Dedifferentiated amniotic fluid mesenchymal stem cell (primary cell): ENCODE results near the gene BAD.

ENCODE experiments used
- DNase-seq: peaks from one replicate; pipeline ENCODE4 v3.0.0-alpha.2; 2016; ENCODE audit errors: extremely low spot score

The BAD gene

DNA sequence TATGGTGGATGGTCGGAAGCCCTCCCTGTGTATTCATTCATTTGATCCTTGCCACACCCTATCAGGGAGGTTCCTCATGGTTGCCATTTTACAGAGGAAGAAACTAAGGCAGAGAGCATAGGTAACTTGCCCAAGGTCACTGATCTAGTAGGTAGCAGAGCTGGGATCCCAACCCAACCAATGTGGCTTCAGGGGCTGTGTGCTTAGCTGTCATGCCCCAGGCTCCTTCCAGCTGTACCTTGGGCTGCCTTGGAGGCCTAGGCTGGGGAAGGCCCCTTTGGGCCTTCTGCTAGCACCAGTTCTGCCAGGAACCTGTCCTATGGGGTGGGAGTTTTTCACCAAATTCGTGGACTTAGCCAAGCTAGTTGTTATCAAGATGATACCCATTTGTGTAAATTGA lies 8.6 kb downstream of the BAD start:
- DNase-seq, result no peak

DNA sequence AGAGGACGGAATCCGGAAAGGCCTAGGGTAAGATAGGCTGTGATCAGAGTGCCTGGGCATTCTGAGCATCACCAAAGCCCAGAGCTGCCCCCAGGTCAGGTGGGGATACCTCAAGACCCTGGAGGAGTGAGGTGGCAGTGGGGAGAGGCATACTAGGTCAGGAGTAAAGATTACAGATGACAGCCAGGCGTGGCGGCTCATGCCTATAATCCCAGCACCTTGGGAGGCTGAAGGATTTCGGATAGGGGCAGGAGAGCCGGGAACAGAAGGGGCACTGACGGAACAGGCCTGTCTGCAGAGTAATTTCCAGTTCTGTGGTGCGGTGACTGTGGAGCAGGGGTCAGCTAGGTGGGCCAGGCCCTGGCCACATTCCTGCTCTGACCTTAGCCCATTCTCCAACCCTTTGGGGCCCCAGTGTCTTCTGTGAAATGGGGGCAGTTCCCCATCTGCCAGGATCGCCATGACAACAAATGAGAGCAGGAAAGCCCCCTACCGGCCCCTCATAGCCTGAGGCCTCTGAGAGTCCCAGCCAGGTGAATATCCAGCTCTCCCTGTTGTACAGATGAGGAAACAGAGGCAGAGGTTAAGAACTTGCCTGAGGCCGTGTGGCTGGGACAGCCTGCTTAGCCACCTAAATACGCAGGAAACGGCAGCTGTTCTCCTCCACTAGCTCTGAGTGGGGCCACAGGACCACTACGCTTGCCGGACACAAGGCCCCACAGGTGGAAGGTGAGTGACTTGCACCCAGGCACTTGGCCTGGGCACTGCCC lies 9.2 kb downstream of the BAD start:
- no peak for DNase-seq

DNA sequence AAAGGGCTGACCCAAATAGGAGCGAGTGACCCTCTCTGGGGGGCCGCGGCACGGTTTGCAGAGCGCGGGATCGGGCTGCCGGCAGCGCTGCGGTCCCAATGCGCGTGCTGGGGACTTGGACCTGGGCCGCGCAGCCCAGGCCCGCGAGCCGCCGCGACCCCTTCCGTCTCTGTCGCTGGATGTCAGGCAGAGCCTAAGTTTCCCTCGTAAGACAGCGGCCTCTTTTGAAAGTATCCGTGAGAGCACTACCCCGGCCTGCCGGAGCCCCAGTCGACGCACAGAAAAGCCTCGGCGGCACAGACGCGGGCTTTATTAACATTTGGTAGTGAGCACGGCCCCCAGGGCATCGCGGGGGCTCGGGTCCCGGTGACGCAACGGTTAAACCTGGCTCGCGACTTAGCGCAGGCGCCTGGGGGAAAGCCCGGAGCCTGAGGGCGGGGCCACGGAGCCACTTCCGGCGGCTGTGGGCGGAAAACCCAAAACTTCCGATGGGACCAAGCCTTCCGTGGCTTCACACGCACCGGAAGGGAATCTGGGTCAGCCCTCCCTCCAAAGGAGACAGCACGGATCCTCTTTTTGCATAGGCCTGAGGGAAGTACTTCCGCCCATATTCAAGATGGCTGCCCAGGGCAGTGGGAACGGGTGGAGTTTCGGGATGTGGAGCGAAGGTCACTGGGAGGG lies 14.8 kb downstream of the BAD start:
- DNase-seq, result peak; percentile 100

DNA sequence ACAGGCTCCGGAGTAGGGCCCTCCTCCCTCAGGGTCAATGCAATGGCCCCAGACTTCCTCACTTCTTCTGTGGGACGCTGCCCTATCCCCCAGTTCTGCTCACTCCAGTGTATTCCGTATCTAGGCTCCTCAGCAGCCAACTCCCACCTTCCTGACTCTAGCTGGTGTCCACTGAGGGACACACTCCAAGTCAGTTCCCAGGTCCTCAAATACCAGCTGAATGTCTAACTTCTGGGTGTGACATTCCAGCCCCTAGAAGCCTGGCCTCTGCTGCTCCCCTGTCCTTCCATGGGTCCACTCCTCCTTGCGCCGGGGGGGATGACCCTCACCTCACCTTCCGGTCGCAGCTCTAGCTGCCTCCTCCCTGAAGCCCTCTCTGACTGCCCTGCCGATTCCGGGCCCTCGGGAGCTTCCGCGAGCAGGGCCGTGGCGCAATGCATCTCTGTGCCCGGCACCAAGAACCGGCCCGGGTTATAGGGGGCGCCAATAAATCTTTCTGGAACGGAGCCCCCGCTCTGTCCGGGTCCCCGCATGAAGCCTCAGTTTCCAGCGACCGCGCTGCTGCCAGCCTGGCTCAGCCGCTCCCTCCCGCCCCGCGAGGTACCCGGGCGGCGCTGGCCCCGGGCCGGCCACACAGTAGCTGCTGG lies 15.4 kb downstream of the BAD start:
- no peak for DNase-seq

DNA sequence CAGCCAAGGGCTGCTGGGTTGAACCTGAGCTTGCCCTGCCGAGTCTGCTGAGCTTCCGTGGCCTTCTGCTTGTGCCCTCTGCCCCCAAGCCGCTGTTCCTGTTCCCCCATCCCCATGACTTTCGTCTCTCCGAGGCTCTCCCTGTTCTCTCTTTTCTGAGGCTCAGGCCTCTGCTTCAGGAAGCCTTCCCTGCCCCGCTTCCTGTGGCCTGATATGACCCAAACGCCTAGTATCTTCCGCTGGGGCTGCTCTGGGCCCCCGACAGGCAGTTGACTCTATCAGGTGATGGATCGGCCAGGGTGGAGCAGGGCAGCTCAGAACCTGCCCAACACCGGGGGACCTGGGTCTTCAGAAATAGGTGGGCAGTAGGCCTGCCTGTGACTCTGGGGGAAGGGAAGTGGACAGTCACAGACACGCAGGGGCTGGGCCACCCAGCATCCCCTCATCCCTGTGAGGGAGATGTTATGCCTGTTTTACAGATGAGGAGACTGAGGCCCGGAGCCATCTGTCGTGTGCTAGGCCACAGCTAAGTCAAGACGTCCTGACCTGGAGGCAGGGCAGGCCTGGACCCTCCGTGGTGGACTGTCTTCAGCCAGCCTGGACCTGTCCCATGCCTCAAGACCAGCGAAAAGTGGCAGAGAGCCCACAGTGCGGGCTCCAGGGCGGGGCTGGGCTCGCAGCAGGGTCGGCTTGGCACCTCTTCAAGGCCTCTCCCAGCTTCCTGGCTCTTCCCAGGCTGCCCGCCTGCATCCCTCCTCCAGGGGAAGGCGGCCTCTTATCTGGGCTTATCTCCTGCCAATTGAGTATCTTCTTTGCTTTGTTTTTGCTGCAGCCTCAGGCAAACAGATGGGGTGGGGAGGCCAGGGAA lies 16.2 kb downstream of the BAD start:
- DNase-seq, result no peak

DNA sequence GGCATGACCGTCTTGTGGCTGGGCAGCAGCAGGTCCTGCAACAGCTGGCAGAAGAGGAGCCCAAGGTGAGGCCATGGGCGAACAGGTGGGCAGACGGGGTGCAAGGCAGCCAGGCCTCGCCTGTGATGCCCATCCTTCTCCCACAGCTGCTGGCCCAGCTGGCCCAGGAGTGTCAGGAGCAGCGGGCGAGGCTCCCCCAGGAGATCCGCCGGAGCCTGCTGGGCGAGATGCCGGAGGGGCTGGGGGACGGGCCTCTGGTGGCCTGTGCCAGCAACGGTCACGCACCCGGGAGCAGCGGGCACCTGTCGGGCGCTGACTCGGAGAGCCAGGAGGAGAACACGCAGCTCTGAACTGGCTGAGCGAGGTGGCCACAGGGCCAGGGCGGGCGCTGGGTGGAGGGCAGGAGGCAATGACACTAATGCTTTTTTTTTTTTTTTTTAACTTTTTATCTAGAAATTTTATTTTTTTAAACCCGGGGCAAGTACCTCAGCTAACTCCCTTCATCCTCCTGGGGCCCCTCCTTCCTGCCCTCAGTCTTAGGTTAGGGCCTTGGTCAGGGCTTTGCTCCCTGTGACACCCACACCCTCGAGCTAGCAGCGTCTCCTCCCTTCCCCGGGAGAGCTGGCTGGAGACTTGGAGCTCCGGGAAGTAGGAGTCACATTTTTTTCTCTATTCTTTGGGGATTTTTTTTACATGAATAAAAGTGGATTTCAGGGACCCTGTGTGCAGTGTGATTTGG lies 17.1 kb downstream of the BAD start:
- no peak for DNase-seq

DNA sequence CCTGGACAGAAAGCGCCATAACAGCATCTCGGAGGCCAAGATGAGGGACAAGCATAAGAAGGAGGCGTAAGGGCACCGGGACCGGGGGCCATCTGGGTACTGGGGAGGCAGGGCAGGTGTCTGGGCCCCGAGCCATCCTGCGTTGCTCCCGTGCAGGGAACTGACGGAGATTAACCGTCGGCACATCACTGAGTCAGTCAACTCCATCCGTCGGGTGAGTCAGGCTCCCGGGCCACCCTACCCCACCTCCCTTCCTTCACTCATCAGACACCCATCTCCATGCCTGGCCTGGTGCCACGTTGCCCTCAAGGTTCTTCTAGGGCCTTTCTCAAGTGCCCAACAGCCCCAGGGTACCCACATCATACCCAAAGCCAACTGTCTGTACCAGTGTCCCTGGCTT lies 18.1 kb downstream of the BAD start:
- no peak for DNase-seq

DNA sequence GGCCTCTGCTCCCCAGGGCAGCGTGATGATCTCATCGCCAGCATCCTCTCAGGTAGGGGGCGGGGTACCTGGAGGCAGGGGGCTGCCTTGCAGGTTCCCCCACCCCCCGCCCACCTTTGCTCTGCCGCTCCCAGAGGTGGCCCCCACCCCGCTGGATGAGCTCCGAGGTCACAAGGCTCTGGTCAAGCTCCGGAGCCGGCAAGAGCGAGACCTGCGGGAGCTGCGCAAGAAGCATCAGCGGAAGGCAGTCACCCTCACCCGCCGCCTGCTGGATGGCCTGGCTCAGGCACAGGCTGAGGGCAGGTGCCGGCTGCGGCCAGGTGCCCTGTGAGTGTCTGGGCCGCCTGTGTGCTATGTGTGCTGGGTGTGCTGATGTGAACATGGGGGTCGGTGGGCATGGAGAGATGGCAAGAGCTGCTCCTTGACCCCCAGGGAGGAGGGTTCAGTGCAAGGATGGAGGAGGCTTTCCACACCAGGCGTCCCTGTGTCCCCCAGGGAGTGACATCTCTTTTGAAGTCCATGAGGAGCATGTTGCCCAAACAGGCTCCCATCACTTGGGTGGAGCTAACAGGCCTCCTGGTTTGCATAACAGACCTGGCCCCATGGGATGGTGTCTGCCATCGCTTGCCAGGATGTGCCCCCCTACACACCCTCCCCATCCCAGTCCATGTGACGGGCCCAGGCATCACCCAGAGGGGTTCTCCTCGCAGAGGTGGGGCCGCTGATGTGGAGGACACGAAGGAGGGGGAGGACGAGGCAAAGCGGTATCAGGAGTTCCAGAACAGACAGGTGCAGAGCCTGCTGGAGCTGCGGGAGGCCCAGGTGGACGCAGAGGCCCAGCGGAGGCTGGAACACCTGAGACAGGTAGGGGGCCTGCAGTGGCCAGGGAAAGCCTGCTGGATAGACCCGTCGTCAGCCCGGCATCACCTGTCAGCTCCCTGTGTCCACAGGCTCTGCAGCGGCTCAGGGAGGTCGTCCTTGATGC lies 19.0 kb downstream of the BAD start:
- DNase-seq, result no peak

DNA sequence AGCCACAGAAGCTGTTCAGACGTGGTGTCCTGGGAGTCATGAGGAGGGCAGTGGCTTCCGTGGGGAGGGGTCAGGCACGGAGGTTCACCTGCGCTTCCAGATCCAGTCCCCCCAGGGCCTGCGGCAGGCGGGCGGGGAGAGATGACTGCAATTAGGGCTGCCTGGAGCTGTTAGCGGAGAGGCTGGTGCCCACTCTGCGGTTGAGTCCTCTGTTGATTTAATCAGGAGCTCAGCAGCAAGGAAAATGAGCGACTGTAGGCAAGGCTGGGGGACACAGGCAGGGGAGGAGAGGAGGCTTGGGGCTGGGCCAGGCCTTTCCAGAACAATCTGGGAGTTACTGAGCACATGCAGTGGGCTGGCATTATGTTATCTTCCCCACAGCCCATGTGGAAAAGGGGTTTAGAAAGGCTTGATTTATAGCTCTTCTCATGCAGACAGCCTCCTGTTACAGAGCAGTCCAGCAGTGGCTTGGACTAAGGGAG lies 20.1 kb downstream of the BAD start:
- no peak for DNase-seq

DNA sequence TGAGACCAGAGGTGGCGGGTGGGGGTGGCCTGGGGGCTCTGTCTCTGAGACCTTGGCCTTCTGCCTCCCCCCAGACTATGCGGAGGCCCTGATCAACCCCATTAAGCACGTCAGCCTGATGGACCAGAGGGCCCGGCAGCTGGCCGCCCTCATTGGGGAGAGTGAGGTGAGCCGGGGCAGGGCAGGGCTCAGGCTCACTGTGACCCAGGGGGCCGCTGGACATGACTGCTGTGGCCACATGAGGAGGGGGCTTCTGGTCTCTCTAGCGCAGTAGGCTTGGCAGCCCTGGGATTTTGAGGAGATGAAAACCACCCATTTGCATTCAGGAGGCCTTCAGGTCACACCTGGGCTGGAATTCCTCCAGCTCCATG lies 20.5 kb downstream of the BAD start:
- DNase-seq, result no peak

DNA sequence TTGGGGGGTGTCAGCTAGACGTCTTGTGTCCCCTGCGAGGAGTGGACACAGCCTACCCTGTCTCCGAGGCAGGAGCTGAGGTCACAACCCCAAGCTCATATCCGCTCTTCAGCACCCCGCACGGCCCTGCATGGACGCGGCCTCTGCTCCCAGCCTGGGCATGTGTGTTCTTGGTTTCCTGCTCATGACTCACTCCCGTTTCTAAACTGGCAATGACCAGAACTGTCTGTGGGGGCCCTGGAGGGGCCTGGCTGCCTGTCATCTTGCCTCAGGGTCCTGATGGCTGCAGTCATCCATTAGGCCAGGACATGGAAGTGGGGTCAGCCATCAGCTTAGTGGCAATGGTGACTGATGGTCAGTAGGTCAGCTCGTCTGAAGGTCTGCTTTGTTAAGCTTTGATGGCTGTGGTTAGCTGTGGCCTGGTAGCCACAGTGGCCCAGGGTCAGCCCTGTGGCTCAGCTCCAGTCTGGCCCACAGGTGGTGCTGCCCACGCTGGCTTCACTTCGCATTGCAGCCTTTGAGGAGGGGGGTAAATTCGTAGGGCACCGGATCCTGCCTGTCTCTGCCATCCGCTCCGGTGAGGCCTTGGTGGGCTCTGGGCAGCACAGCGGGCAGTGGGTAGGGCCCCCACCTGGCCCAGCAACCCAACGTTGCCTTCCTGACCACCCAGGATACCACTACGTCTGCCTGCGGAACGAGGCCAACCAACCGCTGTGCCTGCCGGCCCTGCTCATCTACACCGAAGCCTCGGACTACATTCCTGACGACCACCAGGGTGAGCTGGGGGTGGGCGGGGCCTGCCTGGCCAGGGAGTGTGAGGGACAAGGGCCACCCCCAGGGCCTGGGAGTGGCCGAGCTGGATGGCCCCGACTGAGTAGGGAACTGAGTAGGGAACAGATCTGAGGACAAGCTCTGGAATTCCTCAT lies 21.2 kb downstream of the BAD start:
- DNase-seq, result no peak

DNA sequence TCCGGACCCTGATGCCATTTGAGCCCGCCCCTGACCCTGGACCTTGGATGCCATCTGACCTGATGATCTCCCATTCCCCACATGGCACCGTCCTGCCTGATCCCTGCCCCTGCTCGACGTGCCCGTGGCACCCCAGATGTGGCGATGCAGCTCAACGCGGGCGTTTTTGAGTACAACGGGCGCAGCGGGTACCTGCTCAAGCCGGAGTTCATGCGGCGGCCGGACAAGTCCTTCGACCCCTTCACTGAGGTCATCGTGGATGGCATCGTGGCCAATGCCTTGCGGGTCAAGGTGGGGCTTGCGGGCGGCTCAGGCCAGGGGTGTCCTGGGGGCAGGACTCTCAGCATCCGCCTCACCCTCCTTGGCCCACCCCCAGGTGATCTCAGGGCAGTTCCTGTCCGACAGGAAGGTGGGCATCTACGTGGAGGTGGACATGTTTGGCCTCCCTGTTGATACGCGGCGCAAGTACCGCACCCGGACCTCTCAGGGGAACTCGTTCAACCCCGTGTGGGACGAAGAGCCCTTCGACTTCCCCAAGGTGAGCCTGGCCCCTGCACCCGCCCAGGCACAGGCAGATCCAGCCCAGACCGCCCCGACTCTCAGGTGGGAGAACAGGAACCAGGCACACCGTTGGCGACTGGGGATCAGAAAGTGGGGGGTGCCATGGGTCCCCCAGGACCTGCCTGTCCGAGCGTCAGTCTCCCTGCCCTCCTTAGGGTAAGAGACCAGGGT lies 22.0 kb downstream of the BAD start:
- no peak for DNase-seq

DNA sequence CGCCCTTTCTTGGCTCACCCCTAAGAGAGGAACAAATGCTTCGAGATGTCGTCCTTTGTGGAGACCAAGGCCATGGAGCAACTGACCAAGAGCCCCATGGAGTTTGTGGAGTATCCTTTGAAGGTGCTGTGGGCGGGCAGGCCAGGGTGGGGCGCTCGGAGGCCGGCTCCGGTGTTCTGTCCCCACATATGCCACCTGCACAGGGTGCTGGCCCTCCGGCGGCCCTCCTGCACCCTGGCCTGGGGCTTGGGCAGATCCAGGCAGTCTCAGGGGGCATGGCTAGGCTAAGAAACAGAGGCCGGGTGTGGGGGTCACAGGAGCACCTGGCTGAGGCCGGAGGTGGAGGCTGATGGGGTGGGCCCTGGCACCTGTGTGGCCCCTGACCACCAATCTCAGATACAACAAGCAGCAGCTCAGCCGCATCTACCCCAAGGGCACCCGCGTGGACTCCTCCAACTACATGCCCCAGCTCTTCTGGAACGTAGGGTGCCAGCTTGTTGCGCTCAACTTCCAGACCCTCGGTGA lies 22.8 kb downstream of the BAD start:
- no peak for DNase-seq

DNA sequence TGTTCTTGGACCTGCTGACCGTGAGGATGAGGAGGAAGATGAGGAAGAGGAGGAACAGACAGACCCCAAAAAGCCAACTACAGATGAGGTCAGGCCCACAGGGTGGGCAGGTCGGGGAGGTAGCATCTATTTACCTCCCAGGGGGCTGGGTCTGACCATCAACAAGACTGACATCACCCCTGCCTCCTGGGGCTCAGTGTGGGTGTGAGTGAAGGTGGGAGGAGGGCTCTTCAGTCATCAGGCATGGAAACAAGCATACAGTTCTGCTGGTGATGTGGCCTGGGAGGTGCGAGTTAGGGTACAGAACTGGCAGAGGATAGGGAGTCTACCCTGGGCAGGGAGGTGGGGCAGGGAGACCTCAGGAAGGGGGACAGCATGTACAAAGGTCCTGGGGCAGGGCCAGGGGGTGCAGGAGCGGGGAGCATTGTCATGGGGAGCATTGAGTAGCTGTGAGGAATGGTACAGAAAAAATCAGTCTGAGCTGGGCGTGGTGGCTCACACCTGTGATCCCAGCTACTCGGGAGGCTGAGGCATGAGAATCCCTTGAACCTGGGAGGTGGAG lies 24.2 kb downstream of the BAD start:
- no peak for DNase-seq

DNA sequence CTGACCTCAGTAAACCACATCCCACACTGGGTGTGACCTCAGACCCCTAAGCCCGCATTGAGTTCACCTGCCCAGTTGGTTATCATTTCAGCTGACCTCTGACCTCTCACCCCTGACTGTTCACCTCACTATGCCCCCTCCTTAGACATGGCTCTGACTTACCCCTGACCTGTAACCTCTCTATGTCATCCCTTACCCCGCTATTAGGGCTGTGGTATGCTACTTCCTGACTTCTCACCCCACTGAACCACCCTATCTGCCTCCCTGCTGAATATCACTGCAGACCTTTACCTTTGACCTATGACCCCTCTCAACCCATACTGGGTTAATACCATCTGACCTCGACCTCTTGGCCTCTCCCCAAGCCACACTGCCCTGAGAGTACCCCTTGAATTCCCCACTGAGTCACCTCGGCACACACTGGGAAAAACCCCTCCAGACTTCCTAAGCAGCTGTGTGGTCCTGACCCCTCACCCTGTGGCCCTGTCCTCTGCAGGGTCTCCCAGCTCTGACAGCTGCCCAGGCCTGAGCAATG lies 24.9 kb downstream of the BAD start:
- no peak for DNase-seq

DNA sequence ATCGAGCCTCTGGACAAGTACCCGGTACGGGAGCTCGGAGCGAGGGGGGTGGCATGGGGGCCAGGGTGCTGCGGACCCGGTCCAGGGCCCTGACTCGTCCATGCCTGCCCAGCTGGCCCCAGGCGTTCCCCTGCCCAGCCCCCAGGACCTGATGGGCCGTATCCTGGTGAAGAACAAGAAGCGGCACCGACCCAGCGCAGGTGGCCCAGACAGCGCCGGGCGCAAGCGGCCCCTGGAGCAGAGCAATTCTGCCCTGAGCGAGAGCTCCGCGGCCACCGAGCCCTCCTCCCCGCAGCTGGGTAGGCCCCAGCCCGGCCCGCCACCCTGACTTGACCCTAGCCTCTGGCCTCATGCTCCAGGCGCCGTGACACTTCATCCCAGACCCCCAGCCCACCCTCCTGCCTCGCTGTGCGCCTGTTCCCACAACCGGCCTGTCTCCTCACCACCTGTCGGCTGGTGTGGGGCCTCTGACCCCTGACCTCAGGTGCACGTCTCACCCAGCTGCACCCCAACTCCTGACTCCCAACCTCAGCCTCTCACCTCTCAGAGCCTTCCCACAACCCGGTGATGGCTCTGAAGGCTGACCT lies 25.4 kb downstream of the BAD start:
- no peak for DNase-seq

DNA sequence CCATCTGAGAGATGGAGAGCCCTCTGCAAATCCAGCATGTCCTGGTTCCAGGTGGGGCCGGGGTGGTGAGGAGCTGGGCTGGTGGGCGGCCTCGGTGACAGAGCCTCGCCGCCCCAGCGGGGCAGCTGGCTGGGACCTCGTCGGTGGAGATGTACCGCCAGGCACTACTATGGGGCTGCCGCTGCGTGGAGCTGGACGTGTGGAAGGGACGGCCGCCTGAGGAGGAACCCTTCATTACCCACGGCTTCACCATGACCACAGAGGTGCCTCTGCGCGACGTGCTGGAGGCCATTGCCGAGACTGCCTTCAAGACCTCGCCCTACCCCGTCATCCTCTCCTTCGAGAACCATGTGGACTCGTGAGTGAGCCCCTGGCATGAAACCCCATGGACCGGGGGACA lies 26.1 kb downstream of the BAD start:
- DNase-seq, result no peak
